GM10266 (cell line): Measurements from ENCODE around the gene SPDYE2.
"Not testable (repeated sequence)": the region's sequence is repeated elsewhere in the genome, so short reads cannot be mapped to it uniquely, and the experiment has no call there.

Experiments used
- DNase-seq: peaks from one replicate; pipeline ENCODE4 v3.0.0; 2012; ENCODE audit errors: extremely low spot score
- CTCF ChIP-seq: IDR thresholded peaks from 2 replicates; pipeline ENCODE4 v1.5.1; 2012; ENCODE audit warnings: mild to moderate bottlenecking, low read depth; ENCODE audit not compliant: control insufficient read depth, insufficient read depth; ENCODE audit errors: missing control alignments

SPDYE2 gene

DNA sequence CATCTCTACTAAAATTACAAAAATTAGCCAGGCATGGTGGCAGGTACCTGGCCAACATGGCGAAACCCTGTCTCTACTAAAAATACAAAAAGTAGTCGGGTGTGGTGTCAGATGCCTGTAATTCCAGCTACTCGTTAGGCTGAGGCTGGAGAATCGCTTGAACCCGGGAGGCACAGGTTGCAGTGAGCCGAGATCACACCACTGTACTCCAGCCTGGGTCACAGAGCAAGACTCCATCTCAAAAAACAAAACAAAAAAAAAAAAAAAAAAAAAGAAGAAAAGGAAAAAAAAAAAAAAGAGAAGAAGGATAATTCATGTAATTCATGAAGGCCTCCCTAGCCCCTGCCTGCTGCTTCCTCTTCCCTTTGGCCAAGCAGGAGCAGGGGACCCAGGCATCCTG is 10.4 kb upstream of the SPDYE2 start:
- not testable (repeated sequence) for DNase-seq

- not testable (repeated sequence) for DNase-seq
Measured at GRCh38 chr7:102542083-102542482, 8.9 kb upstream of the SPDYE2 start.

DNA sequence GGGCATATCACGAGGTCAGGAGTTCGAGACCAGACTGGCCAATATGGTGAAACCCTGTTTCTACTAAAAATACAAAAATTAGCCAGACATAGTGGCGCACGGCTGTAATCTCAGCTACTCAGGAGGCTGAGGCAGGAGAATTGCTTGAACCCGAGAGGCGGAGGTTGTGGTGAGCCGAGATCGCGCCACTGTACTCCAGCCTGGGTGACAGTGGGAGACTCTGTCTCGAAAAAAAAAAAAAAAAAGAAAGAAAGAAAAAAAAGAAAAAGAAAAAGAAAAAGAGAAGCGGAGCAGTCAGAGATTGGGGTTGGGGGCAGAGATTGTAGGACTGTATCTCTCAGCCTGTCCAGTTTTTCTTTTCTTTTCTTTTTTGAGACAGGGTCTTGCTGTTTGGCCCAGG is 8.3 kb upstream of the SPDYE2 start:
- DNase-seq, result not testable (repeated sequence)

GRCh38 chr7:102543596-102543995 is 7.4 kb upstream of the SPDYE2 start, which contains the start of gene UPK3BL2:
Gene UPK3BL2 (minus strand): TSS chr7:102543696. CDS start chr7:102543636, 60 bp downstream.
- not testable (repeated sequence) for DNase-seq

- DNase-seq, result not testable (repeated sequence)
Measured at GRCh38 chr7:102544372-102544771, 6.7 kb upstream of the SPDYE2 start.

GRCh38 chr7:102545288-102545687 is 5.7 kb upstream of the SPDYE2 start:
- DNase-seq, result not testable (repeated sequence)

- DNase-seq, result not testable (repeated sequence)
Measured at GRCh38 chr7:102546353-102546752, 4.7 kb upstream of the SPDYE2 start.

DNA sequence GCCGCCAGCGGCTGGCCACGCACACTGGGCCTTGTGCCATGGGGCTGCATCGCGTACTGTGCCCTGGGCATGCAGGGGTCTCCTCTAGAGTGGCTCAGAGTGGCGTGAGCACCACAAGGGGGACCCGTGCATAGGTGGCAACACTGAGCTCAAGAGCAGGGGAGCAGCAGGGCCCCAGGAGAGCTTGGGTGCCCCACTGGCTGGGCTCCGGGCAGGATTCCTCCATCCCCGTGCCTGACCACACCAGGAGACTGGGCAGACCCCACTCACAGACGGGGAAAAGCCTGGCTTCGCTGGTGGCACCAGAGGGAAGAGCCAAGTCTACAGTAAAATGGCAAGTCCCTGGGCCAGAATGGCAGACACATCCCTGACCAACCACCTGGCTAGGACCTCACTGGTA is 17.6 kb downstream of the SPDYE2 start:
- DNase-seq, result not testable (repeated sequence)

DNA sequence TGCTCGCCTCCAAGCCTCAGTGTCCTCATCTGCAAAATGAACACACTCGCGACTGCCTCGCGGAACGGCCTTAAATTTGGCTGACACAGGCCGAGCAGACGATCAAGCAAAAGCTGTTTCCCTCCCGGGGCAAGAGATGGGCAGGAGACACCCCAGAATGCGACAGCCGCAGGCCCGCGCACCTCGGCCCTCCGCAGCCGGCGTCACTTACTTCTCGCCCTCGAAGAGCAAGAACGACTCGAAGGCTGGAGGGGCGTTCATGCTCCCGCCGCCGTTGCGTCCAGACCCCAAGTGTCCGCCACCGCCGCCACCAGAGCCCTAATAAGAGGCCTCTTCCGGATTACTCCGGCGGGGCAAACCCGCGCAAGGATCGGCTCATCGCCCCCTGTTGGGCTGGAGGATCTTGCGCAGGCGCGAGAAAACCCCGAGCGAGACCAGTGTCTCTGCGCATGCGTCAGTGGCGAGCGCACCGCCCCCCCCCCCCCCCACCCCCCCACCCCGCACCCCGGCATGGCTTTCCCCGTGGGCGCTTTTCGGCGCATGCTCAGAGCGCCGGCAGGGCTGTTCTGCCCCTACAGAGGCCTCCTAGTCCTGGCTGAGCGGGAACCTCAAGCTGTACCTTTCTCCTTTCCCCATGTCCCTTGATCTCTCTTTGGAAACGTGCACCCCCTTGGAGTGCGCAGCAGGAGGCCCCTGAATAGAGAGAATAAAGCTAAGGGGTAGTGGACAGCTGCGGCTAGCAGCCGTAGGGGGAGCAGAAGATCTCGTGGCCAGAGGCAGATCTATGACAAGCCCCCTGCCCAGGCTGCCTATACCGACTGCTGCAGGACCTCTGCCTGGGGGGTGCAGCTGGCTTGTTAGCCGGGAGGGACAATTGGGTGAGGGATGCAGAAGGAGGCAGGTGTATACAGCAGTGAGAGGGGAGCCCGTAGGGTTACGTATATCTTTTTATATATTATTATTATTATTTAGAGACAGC is 21.5 kb downstream of the SPDYE2 start, which contains the start of gene POLR2J3:
Gene POLR2J3, minus strand, starts transcription at position 323 of the 979 bp plus-strand sequence. Its CDS starts 62 bp downstream, at position 261.
- TF ChIP-seq CTCF, result peak; percentile 68
- not testable (repeated sequence) for DNase-seq

DNA sequence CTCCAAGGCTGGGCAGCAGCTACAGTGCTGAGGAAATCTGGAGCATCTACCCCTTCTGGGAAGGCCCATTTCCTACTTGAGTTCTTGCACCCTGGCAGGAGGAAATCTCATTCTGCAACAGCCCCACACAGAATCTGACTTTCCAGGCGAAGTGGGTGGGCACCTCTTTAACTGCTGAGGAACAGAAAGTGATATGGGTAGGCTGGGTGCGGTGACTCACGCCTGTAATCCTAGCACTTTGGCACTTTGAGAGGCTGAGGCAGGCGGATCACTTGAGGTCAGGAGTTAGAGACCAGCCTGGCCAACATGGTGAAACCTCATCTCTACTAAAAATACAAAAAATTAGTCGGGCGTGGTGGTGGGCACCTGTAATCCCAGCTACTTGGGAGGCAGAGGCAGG is 23.6 kb downstream of the SPDYE2 start:
- not testable (repeated sequence) for DNase-seq

DNA sequence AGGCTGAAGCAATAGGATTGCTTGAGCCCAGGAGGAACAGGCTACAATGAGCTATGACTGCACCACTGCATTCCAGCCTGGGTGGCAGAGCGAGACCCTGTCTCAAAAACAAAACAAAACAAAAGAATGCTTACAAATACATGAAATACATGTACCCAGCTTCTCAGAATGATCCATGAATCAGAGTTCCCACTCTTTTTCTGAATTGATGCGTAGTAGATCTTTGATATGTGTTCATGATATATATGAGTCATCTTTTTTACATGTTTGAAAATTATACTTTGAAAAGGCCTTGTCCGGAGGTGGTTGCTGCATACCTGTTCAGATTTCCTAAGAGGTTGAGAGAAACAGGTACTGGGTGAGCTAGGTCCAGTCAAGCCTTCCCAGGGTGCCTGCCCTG is 25.3 kb downstream of the SPDYE2 start:
- not testable (repeated sequence) for DNase-seq

- DNase-seq, result not testable (repeated sequence)
Measured at GRCh38 chr7:102577315-102578240, 26.6 kb downstream of the SPDYE2 start.

DNA sequence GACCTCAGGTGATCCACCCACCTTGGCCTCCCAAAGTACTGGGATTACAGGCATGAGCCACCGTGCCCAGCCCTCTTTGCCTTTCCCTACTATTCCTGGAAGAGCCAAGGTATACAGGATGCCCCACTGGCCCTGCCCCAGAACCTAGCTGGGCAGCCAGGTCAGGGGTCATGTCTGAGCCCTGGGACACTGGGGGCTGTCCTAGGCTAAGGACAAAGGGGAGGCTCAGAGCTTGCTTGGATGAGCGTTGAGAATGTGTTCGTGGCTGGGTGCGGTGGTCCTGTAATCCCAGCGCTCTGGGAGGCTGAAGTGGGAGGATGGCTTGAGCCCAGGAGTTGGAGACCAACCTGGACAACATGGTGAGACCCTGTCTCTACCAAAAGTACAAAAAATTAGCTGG is 27.5 kb downstream of the SPDYE2 start:
- not testable (repeated sequence) for DNase-seq

- DNase-seq, result not testable (repeated sequence)
Measured at GRCh38 chr7:102581722-102582121, 30.7 kb downstream of the SPDYE2 start.

- not testable (repeated sequence) for DNase-seq
Measured at GRCh38 chr7:102583495-102583894, 32.5 kb downstream of the SPDYE2 start.

DNA sequence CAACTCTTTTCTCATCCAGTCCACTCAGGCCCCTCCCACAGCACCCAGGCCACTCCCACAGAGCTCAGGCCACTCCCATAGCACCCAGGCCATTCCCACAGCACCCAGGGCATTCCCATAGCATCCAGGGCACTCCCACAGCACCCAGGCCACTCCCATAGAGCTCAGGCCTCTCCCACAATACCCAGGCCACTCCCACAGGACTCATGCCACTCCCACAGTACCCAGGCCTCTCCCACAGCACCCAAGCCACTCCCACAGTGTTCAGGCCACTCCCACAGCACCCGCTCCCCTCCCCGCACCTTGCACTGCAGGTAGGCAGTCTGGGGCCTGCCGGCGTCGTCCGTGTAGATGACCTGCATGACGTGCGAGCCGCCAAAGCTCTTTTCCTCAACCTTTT is 38.8 kb downstream of the SPDYE2 start:
- DNase-seq, result not testable (repeated sequence)

DNA sequence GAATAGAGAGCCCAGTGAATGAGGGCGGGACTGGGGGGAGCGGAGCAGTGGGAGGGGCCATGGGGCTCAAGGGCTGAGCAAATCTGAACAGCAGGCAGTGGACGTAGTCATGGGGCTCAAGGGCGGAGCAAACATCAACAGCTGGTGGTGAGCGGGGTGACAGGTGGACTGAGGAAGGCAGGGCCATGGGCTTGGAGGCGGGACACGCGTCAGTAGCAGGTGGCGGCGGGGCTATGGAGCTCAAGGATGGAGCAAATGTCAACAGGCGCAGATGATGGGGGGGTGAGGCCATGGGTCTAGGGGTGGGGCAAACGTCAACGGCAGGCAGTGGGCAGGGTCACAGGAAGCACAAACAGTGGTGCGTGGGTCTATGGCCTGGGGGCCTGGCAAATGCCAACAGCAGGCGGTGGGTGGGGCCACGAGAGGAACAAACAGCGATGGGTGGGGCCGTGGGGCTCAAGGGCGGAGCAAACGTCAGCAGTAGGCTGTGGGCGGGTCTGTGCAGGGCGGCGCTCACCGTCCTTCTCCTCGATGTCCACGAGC is 41.5 kb downstream of the SPDYE2 start:
- not testable (repeated sequence) for DNase-seq

GRCh38 chr7:102593637-102594334 is 42.8 kb downstream of the SPDYE2 start:
- not testable (repeated sequence) for DNase-seq

DNA sequence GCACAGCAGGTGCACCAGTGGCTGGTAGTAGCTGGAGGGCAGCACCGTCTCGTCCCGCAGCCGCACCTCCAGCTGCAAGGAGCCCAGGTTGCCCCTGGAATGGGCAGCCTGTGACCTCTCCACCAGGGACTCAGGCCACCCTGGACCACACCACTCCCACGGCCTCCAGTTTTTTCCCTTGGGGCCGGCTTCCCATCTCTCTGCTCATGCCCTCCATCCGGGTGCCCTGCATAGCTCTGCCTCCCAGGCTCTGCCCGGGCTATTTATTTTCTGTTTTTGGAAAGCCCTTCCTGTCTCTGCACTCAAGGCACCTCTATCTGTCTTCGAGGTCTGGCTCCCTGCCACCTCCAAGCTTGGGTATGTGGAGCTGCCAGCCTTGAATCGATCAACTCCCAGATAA is 45.0 kb downstream of the SPDYE2 start:
- not testable (repeated sequence) for DNase-seq
